HG02884 (cell line): ENCODE results near the gene IFT74.

Source experiments
- ATAC-seq: cut with Tn5 transposase; IDR thresholded peaks from one replicate; pipeline ENCODE4 v1.9.1; 2021; ENCODE audit warnings: mild to moderate bottlenecking, moderate library complexity; ENCODE audit not compliant: unreplicated experiment

IFT74 gene

DNA sequence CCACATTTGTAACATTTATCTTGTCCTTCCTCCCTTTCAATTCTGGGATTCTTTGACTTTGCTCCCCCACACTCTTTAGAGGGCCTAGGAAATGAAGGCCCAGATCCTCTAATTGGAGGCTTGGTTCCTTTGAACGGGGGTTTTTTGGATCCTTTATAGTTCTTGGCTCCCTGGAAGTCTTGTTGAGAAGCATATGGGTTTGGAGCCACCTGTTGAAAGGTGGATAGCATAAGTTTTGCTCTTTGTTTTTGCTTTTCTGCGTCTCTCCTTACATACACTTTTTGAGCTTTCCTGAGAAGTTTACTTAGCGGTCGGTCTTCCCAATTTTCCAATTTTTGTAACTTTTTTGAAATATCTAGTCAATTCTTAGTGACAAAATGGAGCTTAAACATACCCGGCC lies 17.8 kb downstream of the IFT74 start:
- no peak for ATAC-seq

DNA sequence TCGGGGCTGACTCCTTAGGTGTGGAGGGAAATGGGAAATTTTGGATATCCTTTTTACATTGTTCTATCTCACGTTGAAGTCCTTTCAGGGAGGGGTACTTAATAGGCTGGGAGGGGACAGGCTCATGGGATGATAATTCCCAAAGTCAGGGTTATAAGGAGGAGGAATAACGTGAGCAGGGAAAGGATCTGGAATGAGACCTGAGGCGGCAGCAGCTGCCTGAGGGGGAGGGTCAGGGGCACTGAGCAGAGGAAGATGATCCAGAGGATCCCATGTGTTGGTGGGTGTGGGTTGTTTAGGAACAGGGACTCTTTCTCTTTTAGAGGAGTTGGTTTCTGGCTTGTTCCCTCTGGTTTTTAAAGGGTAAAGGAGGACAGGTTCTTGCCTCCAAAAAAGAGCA lies 18.7 kb downstream of the IFT74 start:
- no peak for ATAC-seq

DNA sequence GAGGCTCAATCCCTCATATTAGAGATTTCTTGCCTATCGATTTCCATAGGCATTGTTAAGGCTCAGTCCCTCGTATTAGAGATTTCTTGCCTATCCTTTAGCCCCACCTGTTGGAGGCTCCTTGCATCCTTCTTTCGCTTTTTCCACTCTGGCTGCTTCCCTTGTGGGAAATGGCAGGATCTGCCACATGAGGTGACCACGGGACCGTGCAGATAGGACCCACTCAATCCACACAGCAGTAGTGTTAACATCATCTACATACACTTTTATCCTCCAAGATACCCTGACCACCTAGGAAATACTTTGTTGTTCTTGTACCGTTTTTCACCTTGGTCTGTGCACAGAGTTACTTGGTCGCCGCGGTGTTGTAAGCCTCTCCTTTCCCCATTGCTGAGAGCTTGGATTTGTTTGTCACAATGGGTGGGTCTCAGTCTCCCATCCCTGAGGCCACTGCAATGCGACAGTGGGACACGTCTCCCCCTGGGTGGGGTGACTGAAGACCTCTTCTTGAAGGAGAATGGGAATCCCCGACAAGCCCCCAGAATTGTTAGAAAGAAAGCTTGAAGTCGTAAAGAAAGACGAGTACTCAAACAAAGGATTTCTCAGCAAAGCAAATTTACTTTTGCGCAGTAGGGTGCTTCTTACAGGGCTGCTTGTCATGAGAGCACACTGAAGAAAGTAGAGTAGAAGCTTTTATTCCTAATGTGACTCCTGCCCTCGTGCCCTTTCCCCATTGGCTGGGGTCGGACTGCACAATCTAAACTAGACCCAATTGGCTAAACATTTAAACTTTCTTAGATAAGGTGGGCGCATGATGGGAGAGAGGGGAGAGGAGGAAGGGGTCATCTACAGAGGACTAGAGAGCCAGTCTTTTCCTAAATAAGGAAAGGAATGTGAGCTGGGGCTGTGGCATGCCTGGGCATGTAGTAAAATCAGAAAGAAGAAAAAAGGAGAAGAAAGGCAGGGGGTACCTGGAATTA lies 19.8 kb downstream of the IFT74 start:
- no peak for ATAC-seq

DNA sequence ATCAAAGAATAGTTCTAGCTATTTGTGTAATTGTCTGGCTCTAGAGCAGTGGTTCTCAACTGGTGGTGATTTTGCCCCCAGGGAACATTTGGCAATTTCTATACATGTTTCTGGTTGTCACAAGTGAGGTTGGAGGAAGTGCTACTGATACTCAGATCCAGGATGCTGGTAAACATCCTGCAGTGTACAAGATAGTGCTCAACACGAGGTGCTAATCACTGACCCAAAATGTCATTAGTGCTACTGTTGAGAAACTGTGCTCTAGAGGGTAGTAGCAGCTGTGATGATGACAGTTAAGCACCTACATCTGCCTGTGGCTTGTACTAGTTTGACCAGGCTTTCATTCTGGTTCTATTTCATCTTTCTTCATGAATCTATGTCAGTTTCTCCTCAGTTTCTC lies 27.1 kb downstream of the IFT74 start:
- peak; percentile 62 for ATAC-seq

DNA sequence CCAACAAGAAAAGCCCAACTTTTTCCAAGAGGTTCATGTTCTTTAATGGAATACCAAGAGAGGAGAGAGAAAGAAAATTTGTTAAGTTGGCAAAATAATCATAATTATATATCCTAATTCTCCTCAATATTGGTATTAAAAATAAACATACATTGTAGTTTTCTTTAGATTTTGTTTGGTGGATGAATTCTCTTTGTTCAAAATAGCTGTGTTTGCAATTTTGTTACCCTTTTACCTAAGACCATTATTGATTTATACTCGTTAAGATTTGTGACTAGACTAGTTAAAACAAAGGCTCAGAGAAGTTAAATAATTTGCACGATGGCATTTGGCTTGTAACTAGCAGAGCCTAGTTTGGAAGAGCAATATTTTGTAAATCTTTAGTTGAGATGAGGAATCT lies 39.6 kb downstream of the IFT74 start:
- no peak for ATAC-seq

DNA sequence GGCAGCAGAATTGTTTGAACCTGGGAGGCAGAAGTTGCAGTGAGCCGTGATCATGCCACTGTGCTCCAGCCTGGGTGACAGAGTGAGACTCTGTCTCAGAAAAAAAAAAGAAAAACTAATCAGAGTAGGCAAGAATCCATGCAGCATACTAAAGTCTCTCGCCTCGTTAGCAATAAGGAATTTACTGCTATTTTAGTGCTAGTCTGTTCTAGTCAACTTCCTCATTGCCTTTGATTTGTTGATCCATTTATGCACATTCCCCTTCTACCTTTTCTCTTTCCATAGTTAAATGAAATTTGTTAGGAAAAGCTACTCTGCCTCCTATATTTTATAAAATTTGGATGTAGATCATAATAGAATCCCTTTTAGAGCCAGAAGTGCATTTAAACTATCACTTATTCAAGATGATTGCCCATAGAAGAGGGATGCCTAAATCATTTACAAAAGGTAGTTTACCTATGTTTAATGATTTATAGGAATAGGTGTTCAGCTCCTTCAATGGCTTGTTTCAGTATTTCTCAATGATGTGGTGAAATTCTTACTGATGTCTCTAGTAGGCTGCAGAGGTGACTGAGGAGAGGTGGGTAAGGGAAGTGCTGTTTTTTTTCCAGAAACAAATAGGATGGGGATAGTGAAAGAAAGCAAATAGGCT lies 47.3 kb downstream of the IFT74 start:
- no peak for ATAC-seq

DNA sequence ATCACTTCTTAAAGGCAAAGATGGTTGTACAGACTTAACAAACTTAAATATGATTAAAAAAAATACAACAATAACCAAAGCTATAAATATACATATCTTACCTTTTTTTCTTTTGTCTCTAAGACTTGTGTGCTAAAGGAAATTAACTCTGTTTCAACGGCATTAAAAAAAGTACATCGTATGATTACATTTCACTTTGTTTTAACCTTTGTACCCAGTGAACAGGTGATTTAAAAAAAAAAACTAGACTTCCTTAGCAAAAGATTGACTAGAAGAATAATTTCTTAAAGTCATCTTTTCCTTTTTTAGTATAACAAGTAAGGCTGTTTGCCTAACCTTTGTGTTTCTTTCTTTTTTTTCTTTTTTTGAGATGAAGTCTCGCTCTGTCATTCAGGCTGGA lies 49.3 kb downstream of the IFT74 start, which contains the start of gene LRRC19:
Gene LRRC19, minus strand, starts transcription at position 182 of the 400 bp plus-strand sequence. CDS start 5,978 bp downstream, outside the sequence.
- ATAC-seq = no peak

DNA sequence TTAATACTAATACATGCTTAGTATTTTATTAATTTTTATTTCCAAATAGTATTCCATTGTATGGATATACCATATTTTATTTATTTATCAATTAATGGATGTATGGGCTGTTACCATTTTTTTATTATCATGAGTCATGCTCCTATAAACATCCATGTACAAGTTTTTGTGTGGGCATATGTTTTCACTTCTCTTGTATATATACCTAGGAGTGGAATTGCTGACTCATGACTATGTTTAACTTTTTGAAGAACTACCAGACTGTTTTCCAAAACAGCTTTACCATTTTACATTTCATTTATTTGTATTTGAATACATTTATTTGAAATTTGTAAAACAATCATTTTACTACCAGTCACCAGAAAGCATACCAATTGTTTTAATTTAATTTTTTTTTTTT lies 63.4 kb downstream of the IFT74 start:
- ATAC-seq = no peak

DNA sequence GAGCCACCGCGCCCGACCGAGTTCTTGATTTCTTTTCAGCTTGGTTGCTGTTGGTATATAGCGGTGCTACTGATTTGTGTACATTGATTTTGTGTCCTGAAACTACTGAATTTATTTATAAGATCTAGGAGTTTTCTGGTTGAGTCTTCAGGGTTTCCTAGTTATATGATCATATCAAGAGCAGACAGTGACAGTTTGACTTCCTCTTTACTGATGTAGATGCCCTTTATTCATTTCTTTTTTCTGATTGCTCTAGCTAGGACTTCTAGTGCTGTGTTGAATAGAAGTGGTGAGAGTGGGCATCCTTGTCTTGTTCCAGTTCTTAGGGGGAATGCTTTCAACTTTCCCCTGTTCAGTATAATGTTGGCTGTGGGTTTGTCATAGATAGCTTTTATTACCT lies 66.7 kb downstream of the IFT74 start:
- no peak for ATAC-seq

DNA sequence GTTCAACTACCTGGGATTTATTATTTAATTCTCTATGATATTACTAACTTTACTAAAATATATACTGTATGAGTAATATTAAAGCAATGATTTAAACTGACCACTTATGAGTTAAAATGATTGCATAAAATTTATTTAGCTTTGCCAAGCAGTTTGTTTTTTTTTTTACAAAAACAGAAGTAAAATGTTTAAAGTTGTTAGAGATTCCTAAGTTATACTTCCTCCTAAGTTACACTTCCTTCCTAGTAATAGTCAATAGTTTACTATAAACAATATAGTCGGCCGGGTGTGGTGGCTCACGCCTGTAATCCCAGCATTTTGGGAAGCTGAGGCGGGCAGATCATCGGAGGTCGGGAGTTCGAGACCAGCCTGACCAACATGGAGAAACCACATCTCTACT lies 73.0 kb downstream of the IFT74 start:
- ATAC-seq = no peak

DNA sequence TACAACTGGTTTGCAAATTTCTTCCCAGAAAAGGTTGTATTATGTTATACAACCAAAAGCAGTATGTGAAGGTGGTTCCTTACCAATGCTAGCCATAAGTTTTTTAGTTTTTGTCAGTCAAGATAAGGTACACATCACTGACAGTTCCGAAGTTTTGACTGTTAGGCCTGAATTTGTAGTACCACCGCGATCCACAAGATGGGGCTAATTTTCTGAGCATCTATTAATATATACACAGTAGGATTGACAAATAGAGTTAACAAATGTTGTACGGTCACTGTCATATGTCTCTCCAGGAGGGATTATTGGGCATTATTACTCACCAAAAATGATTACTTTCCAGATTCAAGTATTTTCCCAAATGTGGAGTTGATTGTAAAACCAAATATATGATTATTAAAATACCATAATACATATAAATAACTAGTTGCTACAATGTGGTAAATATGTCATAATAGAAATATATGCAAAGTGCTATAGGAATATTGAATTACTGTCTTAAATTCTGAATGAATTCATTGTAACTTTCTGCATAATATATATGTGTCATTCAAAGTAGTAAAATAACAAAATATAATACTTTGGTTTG lies 77.7 kb downstream of the IFT74 start:
- ATAC-seq = peak; percentile 93

DNA sequence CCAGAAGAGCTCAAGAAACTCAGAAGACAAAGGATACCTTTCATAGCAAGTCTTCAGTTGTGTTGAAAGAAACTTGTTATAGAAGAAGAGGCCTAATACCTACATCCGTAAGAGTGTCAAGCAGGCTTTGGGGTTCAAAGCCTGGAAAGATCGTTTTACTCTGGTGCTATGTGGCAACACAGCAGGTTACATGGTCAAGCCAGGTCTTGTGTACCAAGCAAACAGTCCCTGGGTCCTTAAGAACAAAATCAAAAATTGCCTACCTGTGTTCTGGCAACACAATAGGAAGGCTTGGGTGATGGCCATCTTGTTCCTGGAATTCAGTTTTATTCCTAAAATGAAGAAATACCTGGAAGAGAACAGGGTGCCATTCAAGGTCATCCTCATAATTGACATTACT lies 81.3 kb downstream of the IFT74 start:
- ATAC-seq = no peak

DNA sequence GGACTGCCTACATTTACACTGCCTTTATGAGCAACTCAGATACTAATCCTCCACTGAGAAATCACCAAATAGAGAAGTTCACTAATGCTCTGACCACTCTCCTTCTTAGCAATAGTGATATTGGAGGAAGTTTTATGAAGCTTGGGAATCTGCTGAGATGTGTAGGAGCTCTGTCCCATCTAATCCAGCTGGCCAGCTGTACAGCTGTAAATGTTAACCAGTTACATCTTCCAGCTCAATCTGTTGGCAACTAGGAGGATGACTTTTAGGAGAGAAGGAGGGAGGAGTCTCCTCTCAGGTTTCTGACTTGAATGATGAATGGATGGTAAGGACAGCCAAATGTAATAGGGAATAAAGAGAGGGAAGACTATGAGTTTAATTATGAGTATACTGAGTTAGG lies 85.5 kb downstream of the IFT74 start:
- ATAC-seq = no peak

DNA sequence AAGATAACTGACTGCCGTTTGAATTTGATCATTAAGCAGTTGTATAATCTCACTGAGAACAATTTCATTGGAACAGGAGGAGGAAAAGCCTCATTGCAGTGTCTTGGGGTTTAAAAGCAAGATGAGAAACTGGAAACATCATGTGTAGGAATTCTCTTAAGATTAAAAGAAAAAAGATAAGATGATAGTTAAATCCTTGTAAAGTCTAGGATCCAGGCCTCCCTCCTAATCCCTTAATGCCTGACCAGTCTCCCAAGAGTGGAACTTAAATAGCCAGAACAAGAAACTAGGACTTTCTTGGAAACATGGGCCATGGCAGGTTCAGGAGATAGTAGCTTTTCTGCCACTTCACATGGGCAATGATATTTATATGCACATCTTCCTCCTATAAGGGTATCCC lies 86.3 kb downstream of the IFT74 start:
- no peak for ATAC-seq

DNA sequence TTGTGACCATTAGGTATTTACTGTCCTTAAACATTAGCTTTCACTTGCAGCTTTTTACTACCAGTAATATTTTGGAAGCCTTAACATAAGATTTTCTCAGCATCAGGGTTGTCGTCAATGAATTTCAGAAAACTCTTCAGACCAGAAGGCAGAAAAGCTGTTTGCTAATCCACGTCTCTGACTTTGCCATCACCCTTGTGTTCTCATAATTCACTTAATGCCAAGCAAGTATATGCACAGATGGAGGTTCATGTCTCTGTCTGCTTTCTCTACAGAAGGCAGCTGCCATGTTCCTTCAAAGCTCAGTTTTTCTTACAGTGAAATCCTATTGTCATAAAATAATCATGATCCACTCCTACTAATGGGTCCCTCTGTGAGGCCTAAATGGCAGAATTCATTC lies 87.0 kb downstream of the IFT74 start:
- ATAC-seq = no peak

DNA sequence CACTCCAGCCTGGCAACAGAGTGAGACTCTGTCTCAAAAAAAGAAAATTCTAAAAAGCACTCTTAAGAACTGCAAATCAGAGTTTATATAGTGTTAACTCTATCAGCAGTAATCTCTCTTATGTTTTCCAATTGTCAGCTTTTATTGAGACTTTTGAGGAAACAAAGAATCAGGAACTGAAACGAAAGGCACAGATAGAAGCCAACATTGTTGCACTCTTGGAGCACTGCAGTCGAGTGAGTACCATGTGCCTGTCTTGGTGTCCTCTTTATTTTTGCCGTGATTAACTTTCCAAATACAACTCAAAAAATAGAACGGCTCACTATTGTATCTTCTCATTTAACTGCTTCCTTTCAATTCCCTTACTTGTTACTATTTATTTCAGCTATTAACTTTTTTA lies 90.9 kb downstream of the IFT74 start:
- ATAC-seq = no peak

DNA sequence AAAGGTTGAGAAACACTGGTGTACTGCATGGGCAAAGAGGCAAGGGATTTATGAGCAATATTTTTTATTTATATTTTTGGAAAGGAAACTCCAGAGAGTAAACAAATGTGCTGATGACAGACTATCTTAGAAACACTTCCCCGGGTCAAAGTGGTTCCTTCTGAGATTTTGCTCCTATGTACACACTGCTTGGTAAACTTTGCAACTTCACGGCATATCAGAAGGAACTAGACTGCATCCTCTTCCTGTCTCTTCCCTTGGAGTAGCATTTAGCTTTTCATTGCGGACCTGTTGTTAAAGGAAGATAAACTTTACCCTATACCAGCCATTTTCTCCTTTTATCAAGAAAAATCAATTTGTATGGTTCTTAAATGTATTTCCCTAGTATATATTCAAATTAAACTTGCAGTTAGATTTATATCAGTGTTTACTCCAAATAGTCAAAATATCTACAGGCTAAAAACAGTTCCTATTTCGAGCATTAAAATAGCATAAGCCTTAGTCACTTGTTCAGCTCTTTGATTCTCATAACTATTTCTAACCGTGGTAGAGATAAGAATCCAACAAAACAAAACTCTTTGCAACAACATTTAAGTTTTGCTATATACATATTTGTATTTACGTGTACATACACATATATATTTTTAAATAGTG lies 97.3 kb downstream of the IFT74 start:
- ATAC-seq = no peak

DNA sequence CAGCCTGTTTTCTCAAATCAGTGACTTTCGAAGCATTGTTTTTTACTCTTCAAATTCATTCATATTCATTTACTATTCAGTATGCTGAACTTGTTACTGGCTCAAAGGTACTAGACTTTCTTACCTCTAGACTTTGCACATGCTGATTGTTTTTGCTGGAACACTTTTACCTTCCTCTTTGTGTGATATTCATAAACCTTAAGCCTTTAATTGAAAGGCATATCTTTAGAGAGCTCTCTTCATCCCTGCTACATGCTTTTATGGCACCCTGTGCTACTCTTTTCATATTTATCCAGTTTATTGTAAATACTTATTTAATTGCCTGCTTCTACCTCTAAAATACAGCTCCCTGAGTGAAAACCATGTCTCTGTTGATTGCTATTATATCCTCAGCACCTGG lies 97.9 kb downstream of the IFT74 start:
- no peak for ATAC-seq

DNA sequence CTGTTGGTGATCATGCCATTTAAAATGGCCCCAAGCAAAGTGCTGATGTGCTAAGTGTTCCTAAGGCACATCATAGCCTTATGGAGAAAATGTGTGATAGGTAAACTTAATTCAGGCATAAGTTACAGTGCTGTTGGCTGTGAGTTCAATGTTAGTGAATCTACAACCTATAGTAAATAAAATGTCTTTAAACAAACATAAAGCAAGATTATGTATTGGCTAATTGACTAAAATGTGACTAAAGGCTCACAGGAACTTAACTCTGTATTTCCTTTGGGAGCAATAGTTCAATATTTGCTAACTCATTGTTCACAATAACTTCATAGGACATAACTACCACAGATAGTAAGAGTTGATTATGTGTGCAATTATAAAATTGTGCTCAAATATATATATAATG lies 98.6 kb downstream of the IFT74 start:
- no peak for ATAC-seq

DNA sequence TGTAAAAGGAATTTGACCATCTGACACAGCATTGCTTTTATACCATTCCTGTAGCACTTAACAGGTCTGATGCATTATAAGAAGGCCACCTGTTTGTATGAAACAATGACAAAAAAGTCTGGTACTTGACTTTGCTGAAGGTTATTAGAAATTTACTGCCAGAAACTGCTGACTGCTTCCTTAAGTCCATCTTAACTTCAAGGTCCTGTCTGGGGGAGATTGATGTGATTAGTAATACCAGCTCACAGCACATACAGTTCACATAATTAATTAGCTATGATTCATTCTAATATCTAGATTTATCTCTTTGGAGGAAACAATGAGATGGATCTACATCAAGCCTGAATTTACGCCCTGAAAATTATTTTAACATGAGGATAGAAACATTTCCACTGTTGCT lies 103.2 kb downstream of the IFT74 start:
- no peak for ATAC-seq

DNA sequence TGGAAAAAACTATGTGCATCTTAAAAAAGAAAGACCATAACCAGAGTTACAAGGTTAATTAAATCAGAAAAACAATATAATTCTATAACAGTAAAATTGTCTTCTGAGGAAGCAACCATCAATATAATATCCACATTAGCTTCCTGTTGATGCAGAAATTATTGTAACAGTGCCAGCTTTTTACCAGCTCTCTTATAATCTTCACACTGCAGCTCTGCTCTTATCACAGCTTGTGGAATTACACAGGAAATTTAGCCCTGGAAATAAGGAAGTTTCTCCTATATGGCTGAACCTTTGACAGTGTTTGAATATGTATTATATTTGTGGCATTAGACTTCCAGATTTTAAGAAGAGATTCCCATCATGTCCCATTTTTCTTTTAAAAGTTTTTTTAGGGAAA lies 103.7 kb downstream of the IFT74 start:
- ATAC-seq = no peak
